Stimulated activated CD4-positive, alpha-beta T cell treated with anti-CD3 and anti-CD28 coated beads, Interleukin-4, amount 100 ng/mL, for 1 hour (primary cell): ENCODE measurements around the gene TLE2.

Source experiments
- DNase-seq: peaks from one replicate; pipeline ENCODE4 v3.0.0-alpha.2; 2020

Gene TLE2

GRCh38 chr19:3036119-3036976 is 7.3 kb upstream of the TLE2 start:
- DNase-seq = peak; percentile 74

DNA sequence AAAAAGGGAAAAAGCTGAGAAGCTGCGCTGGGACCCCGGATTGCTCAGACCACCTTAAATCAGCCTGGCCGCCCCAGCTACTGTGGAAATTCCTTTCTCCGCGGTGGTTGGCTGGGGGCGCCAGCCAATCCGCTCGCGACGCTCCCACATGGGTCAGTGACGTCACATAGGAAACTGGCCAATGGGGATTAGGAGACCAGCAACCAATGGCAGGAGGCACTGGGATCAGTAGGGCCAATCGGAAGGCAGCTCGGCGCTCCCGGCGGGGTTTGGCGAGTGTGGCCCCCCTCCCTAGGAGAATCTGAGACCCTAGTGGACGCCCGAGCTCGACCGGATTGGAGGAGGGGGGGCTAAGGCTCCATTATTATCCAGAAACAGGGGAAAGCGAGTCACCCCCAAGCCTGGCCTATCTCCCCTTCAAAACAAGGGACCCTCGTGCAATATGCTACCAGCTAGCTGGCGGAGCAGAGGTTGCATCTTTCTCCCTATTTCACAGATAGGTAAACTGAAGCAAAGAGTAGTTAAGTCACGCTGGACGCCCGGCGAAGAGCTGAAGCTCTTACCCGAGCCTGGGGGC is 6.5 kb upstream of the TLE2 start:
- DNase-seq = peak; percentile 88

GRCh38 chr19:3034656-3035541 is 5.8 kb upstream of the TLE2 start:
- DNase-seq = peak; percentile 39

GRCh38 chr19:3034406-3034655 is 5.3 kb upstream of the TLE2 start:
- DNase-seq = no peak

DNA sequence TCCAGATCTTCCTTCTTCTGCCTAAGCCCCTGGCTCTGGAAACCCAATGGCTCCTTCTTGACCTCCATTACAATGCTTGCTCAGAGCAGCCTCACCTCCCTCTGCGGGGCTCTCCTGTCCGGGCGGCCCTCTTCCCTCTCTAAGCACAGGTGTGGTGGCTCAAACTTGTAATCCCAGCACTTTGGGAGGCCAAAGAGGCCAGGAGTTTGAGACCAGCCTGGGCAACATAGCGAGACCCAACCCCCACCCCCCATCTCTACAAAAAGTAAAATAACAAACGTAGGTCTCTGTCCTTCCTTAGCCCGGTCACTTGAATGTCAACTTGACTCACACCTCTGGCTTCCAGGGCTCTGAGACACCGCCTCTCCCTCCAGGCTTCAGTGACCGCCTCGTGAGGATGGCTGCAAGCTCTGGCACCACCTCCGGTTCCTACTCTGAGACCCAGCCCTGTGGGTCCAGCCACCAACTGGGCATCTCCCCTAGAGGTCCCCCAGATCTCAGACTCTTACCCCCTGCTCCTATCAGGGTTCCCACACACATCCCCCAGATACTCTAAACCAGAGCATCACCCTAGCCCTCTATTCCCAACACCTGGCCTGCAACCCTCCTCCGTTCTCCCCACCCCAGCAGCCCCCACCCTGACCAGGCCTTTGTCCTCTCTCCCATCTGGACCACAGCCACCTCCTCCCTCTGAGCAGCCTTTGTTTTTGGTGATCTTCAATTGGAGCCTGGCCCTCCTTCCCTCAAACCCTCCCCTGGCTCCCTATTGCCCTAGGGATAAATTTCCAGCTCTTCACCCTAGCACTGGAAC is 4.7 kb upstream of the TLE2 start:
- no peak for DNase-seq

DNA sequence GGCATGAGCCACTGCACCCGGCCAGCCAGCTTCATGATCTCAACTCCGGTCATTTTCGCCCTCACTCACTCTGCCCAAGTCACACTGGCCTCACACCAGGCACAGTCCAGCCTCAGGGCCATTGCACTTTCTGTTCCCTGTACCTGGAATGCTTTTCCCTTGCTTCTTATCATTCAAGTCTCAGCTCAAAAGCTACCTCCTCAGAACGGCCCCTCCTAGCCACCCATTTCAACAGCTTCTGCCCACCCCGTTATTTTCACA is 2.5 kb upstream of the TLE2 start:
- DNase-seq = no peak

DNA sequence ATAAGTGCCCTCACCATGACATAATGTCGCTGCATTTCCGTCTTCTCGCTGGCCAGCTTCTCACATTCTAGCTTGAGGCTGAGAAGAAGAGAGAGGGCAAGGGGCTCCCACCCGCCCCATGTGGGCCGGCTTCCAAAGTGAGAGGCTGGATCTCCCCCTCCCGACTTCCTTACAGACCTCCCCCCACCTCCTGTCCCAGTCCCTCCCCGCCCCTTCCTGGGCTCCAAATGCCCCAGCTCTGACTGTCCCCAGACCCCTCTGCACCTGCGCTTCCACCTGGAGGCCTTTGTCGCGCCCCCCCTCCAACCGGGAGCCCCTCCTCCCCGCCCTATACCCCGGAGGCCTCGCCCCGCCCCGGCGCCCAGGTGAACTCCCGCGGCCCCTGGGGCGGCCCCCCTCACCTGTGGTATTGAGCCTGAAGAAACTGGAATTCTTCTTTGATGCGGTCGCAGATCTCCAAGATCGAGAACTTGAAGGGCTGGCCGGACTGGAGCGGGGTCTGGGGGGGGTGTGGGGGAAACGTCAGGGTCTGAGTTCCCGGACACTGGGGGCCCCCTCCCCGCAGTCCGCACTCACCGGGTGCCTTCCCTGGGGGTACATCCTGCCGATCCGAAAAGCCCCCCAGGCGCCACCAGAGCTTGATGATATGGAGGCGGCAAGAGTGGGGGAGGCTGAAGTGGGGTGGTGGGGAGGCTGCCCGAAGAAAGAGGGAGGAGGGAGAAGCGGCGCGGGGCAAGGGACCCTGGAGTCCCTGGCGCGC is 595 bp downstream of the TLE2 start:
- DNase-seq = no peak

DNA sequence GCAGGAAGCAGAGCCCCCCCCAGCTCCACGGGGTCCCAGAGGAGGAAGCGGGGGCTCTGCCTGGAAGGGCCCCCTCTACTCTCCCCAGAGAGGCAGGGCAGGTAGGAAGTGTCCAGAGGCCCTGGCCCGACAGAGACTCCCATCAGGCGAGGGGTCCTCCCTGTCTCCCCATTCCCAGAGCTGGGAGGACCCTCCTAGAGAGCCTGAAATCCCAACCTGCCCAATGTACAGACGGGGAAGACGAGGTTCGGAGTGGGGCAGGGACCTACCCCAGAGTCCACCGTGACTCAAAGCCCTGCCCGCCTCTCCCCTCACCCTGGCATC is 1.1 kb downstream of the TLE2 start:
- DNase-seq = no peak

DNA sequence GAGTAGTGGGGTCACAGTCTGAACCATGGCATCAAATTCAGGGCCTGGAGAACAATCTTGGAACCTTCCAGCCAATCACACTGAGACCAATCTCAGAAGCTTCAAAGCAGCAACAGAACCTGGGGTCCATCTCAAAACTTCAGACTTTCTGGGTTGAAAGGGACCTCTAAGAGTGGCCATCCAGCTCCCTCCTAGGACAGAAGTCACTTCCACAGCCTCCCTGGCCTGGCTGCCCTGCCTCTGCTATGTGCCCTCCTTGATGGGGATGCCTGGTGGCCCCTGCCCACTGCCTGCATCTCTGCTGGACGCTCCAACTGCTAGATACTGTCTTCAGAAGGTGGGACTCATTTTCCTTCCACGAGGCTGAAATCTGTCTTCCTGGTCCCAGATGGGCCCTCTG is 1.8 kb downstream of the TLE2 start:
- DNase-seq = no peak

DNA sequence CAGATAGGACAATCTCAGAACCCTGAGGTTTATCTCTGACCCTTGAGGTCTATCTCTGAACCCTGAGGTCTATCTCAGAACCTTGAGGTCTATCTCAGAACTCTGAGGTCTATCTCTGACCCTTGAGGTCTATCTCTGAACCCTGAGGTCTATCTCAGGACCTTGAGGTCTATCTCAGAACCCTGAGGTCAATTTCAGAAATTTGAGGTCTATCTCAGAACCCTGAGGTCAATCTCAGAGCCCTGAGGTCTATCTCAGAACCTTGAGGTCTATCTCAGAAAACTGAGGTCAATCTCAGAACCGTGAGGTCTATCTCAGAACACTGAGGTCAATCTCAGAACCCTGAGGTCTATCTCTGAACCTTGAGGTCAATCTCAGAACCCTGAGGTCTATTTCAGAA is 2.3 kb downstream of the TLE2 start:
- DNase-seq = no peak

DNA sequence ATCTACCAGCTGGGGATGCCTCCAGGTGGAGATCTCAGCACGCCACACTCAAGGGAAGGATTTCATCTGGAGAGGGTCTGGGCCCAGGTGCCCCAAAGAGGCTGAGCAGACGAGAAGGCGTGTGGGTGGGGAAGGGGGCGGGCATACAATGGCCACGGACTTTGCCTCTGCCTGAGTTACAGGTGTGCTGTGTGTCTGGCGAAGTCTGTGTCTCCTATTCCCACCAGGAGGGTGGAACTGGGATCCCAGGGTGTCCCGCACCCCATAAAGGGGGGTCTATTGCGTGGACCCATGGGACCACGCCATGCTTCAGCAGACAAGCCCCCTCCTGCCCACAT is 3.6 kb downstream of the TLE2 start:
- DNase-seq = no peak

- DNase-seq = no peak
Observed at GRCh38 chr19:3024870-3025548, 4.1 kb downstream of the TLE2 start.

DNA sequence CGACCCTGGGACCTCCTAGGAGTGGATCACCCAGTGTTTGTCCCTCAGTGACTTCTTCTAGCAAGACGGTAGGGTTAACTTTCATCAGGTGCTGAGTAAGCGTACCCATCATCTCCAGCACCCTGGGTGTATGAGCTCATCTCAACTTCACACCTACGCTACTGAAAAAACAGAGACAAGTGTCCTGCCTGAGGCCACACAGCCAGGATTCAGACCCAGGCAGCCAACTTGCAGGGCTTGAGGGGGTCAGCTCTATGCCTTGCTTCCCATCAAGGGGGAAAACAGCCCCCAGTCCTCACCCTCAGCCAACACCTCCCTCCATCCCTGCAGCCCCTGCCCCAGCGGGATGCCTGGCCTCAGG is 4.6 kb downstream of the TLE2 start:
- no peak for DNase-seq

DNA sequence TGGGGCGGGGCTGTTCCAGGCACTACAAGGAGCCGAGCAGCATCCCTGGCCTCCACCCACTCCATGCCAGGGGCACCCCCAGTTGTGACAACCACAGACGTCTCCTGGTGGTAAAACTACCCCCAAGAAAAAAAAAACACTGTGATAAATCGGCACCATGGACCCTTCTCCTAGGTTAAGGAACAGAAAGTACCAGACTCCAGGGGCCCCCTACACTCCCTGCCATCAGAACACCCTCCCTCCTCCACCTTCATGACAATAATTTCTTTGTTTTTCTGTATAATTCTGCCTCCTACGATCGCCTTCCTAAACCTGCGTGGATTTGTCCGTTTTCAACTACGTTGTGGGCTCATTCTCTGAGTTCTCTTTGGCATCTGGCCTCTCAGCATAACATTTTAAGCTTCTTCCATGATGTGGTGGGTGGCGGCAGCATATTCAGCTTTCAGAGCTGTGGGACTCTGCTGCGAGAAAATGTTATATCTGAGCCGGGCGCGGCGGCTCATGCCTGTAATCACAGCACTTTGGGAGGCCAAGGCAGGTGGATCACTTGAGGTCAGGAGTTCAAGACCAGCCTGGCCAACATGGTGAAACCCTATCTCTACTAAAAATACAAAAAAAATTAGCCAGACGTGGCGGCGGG is 8.6 kb downstream of the TLE2 start:
- DNase-seq = no peak

DNA sequence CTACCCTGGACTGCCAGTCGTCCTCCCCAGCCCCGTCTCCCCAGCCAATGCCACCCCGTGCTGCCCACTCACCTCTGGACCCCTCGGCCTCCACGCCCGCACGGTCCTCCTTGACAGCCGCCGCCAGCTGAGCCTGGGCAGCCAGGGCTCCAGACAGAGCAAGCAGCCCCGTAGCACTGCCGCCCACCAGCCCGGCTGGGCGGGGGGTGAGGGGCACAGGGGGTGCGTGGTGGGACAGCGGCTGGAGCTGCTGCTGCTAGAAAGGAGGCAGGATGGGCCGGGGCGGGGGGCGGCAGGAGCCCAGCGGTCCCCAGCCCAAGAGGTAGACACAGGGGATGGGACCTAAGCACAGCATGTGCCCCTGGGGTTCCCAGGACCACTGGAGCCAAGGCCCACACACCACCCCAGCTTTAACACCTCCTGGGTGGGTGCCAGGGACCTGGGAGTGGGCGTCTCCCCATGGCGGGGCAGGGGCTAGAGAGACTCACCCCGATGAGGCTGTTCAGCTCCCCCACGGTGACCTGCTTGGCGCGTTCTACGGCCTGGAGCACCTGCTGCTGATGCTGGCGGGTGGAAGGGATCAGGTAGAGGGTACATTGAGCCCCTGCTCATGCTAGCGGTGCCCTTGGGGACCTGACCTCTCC is 9.7 kb downstream of the TLE2 start:
- no peak for DNase-seq

- DNase-seq = no peak
Observed at GRCh38 chr19:3017923-3018322, 11.2 kb downstream of the TLE2 start.

DNA sequence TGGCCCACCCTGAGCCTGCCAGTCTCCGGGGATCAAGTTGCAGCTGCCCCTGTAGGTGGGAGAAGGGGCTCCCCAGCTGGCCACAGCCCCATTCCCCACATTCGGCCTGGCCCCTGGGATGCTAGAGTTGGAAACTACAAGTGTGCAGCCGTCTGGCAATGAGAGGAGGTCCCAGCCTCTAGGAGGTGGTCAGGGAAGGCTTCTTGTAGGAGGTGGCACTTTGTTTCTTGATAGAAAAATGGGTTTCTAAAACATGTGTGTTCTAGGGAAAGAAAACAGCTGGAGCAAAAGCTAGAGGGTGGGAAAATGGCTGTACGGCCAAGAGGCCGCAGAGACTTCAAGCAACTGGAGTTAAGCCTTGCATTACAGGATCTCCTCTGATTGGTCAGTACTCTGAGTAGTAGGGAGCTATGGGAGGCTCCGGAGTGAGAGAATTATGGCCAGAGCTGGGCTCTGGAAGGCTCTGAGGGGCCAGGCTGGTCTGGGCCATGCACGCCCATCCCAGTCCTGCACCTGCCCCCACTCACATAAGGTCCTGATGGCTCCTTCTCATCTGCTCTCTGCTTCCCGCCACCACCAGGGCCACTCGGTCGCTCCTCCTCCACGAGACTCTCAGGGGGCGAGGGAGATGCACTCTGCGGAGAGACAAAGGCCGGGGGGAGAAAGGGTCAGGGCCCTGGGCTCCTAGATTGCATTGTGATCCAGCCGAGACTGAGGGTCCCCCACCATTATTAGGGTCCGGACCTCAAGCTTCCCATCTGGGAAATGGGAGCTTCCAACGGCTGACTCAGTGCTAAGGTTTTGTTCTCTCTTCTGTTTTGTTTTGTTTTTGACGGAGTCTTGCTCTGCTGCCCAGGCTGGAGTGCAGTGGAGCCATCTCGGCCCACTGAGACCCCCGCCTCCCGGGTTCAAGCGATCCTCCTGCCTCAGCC is 13.7 kb downstream of the TLE2 start:
- DNase-seq = no peak

- DNase-seq = no peak
Observed at GRCh38 chr19:3014135-3014534, 14.9 kb downstream of the TLE2 start.

GRCh38 chr19:3013263-3013725 is 15.8 kb downstream of the TLE2 start:
- DNase-seq = no peak

GRCh38 chr19:3012621-3013262 is 16.3 kb downstream of the TLE2 start:
- no peak for DNase-seq
